Measurements from ENCODE around the gene KCNK3. TPM values are rescaled to one million over a fixed set of nuclear protein-coding genes. Genes with fewer than 3 reads are reported as not detected.

KCNK3 gene
- total RNA-seq, 2 donors from 2014 or later: 11.1 to 14.5 TPM

DNA sequence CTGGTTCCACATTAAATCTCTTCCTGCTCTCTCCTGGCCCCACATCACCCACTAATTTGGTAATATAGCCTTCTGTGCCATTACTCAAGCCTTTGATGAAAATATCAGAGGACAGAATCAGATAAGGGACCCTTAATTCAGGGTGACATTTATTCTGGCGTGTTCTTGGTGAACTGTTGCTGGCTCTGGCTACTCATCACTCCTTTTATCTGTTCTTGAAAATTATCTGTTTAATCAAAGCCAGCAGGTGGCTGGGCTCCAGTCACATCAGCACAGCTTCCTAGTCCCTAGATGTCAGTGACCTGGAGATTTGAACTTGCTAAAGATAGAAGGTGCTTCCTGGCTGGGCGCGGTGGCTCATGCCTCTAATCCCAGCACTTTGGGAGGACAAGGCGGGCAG is 44.7 kb downstream of the KCNK3 start:
- Histone ChIP-seq H3K4me1 (replicated peaks) (no peaks in the 10 kb centered on the region), H3K4me3 (no peak overlapping the region), H3K9me3 (no peaks in the 10 kb centered on the region), H3K36me3 (no peaks in the 10 kb centered on the region), H3K27ac (no peak overlapping the region), H3K27me3 (replicated peaks; ENCODE audit: insufficient read depth) (no peaks in the 10 kb centered on the region)
- 90% methylated on average over 4 of the region's 4 CpGs for WGBS
- intact Hi-C loops (cut with DNase I): no loop called here
- DNase-seq (ENCODE audit: low spot score): no peak
- TF ChIP-seq, protein P1, sequence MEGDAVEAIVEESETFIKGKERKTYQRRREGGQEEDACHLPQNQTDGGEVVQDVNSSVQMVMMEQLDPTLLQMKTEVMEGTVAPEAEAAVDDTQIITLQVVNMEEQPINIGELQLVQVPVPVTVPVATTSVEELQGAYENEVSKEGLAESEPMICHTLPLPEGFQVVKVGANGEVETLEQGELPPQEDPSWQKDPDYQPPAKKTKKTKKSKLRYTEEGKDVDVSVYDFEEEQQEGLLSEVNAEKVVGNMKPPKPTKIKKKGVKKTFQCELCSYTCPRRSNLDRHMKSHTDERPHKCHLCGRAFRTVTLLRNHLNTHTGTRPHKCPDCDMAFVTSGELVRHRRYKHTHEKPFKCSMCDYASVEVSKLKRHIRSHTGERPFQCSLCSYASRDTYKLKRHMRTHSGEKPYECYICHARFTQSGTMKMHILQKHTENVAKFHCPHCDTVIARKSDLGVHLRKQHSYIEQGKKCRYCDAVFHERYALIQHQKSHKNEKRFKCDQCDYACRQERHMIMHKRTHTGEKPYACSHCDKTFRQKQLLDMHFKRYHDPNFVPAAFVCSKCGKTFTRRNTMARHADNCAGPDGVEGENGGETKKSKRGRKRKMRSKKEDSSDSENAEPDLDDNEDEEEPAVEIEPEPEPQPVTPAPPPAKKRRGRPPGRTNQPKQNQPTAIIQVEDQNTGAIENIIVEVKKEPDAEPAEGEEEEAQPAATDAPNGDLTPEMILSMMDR (IDR thresholded peaks at IDR 0.05): no peak
- TF ChIP-seq POLR2A (IDR thresholded peaks at IDR 0.05) (no peak), POLR2AphosphoS5 (IDR thresholded peaks at IDR 0.05) (no peak)

DNA sequence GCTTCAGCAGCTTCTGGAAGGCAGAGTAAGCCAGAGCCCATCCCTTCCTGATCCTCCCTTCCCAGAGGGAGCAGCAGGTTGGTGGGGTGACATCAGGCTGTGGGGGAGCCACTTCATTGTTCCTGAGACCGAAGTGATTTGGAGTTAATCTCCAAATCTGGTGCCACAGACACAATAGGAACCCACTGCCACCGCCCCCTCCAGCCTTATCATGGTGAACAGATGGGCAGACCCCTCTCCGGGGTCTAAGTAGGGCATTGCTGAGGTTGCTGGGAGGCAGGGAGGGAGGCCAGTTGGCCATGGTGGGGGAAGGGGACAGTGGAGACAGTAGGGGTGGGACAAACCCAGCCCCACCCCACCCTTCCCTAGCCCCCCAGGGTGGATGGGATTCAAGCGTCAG is 46.0 kb downstream of the KCNK3 start:
- intact Hi-C loops (cut with DNase I): no loop called here

GRCh38 chr2:26739514-26739913 is 47.0 kb downstream of the KCNK3 start:
- Histone ChIP-seq H3K36me3 (no peaks in the 10 kb centered on the region), H3K9me3 (no peaks in the 10 kb centered on the region), H3K27ac (no peak overlapping the region), H3K27me3 (replicated peaks; ENCODE audit: insufficient read depth) (no peaks in the 10 kb centered on the region), H3K4me3 (no peak overlapping the region), H3K4me1 (replicated peaks) (no peaks in the 10 kb centered on the region)
- no peak for DNase-seq (ENCODE audit: low spot score)
- 95% methylated on average over 7 of the region's 7 CpGs for WGBS
- TF ChIP-seq, protein P1 (IDR thresholded peaks at IDR 0.05): no peak
- TF ChIP-seq POLR2AphosphoS5 (IDR thresholded peaks at IDR 0.05): no peak
- intact Hi-C loops (cut with DNase I): no loop called here

More for the DNA sequence above, 46.0 kb downstream of the KCNK3 start:
- Histone ChIP-seq H3K27me3 (replicated peaks; ENCODE audit: insufficient read depth) (no peaks in the 10 kb centered on the region), H3K4me1 (replicated peaks) (no peaks in the 10 kb centered on the region), H3K4me3 (no peak overlapping the region), H3K27ac (no peak overlapping the region), H3K9me3 (no peaks in the 10 kb centered on the region), H3K36me3 (no peaks in the 10 kb centered on the region)
- DNase-seq (ENCODE audit: low spot score): no peak
- TF ChIP-seq, protein P1 (IDR thresholded peaks at IDR 0.05): no peak
- no peak for TF ChIP-seq POLR2A (IDR thresholded peaks at IDR 0.05)
- TF ChIP-seq POLR2AphosphoS5 (IDR thresholded peaks at IDR 0.05): no peak
- WGBS: 87% methylated on average over 4 of the region's 4 CpGs

- TF ChIP-seq POLR2A (IDR thresholded peaks at IDR 0.05): no peak
- TF ChIP-seq, protein P1 (IDR thresholded peaks at IDR 0.05): no peak
- TF ChIP-seq POLR2AphosphoS5 (IDR thresholded peaks at IDR 0.05): no peak
- no peak for DNase-seq (ENCODE audit: low spot score)
- H3K27me3 ChIP-seq (replicated peaks; ENCODE audit: insufficient read depth): no peaks in the 10 kb centered on the region
- H3K27ac ChIP-seq: no peak overlapping the region
- intact Hi-C loops (cut with DNase I): no loop called here
- no peaks in the 10 kb centered on the region for H3K9me3 ChIP-seq
- no peaks in the 10 kb centered on the region for H3K4me1 ChIP-seq (replicated peaks)
- no peaks in the 10 kb centered on the region for H3K36me3 ChIP-seq
- WGBS: 93% methylated on average over 6 of the region's 6 CpGs
- H3K4me3 ChIP-seq: no peak overlapping the region
Observed at GRCh38 chr2:26740346-26740745, 47.8 kb downstream of the KCNK3 start.

DNA sequence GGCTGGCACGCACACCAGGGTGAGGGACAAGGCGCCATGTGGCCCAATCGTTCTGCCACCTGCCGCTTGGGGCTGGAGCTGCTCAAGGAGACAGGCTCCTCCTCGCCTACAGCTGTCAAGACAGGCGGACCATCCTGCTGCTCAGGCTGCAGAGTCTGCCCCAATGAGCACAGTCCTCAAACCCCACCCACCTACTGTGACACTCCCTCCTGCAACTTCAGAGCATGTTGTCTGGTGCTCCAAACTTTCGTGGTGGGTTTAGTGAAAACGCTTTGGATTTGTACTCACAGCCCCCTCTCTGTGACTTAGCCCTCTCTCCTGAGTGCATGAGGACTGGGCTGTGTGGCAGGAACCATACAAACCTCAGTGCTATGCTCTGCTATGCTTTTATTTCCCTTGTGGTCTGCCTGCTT is 48.4 kb downstream of the KCNK3 start:
- Histone ChIP-seq H3K27ac (no peak overlapping the region), H3K9me3 (no peaks in the 10 kb centered on the region), H3K27me3 (replicated peaks; ENCODE audit: insufficient read depth) (no peaks in the 10 kb centered on the region), H3K36me3 (no peaks in the 10 kb centered on the region), H3K4me3 (no peak overlapping the region), H3K4me1 (replicated peaks) (no peaks in the 10 kb centered on the region)
- TF ChIP-seq POLR2A (IDR thresholded peaks at IDR 0.05): no peak
- no peak for TF ChIP-seq POLR2AphosphoS5 (IDR thresholded peaks at IDR 0.05)
- TF ChIP-seq, protein P1 (IDR thresholded peaks at IDR 0.05): peak in 2 of 4 experiments; percentile 9 to 12
- DNase-seq (ENCODE audit: low spot score): peak; percentile 41
- 49% methylated on average over 8 of the region's 8 CpGs for WGBS
- intact Hi-C loops (cut with DNase I): no loop called here
